ENCODE measurements around the gene GIT2. TPM values are rescaled to one million over a fixed set of nuclear protein-coding genes. Genes with fewer than 3 reads are reported as not detected.

GIT2 gene
- total RNA-seq, 1 experiment from 2014 or later, result 40.0 TPM

GRCh38 chr12:110035534-110036104 lies 39.5 kb upstream of the GIT2 start:
- no TSS peak for BruUV-seq (replicated peaks)
- H3K9me3 ChIP-seq (ENCODE audit: control insufficient read depth, insufficient read depth, low read depth, low read length), result no peaks in the 10 kb centered on the region
- H3K27me3 ChIP-seq (ENCODE audit: control insufficient read depth, insufficient read depth, low read length), result no peaks in the 10 kb centered on the region
- intact Hi-C loops (cut with micrococcal nuclease; ENCODE audit: unreplicated experiment) (no loop called here), in situ Hi-C loops (cut with HindIII; ENCODE audit: low pct_unique_long_range_greater_than_20kb, low sequenced_read_pairs) (no loop called here)
- H3K36me3 ChIP-seq (ENCODE audit: control insufficient read depth, insufficient read depth, low read length), result no peaks in the 10 kb centered on the region; the same call in 1 of the 2 replicates
- no peak for TF ChIP-seq CTCF (IDR thresholded peaks at IDR 0.05)
- TF ChIP-seq REST (IDR thresholded peaks at IDR 0.05; ENCODE audit: insufficient read depth in 1 of 2, low read depth in 2 of 2, low read length in 1 of 2), result no peak
- TF ChIP-seq TCF7L2 (IDR thresholded peaks at IDR 0.05; ENCODE audit: low read depth, low read length), result no peak
- no peak for TF ChIP-seq SIN3A (IDR thresholded peaks at IDR 0.05; ENCODE audit: borderline replicate concordance, insufficient read depth, low read depth, low read length)
- no peak for TF ChIP-seq POLR2AphosphoS5 (IDR thresholded peaks at IDR 0.05; ENCODE audit: low read depth, low read length)
- CTCF ChIA-PET, result no interaction called here
- ATAC-seq, result no peak
- no peak overlapping the region; the same call in 1 of the 2 replicates for H3K27ac ChIP-seq (ENCODE audit: low read length)
- DNase-seq (ENCODE audit: low read depth, low spot score), result no peak
- peaks cover 37% of the 10 kb centered on the region for H3K4me1 ChIP-seq (ENCODE audit: control insufficient read depth, insufficient read depth, low read length)
- POLR2A ChIA-PET, result no interaction called here
- no peak overlapping the region for H3K4me3 ChIP-seq (ENCODE audit: low read depth in 2 of 2, low read length in 2 of 2)

GRCh38 chr12:110033888-110034287 lies 37.7 kb upstream of the GIT2 start:
- Histone ChIP-seq H3K9me3 (ENCODE audit: control insufficient read depth, insufficient read depth, low read depth, low read length) (no peaks in the 10 kb centered on the region), H3K27me3 (ENCODE audit: control insufficient read depth, insufficient read depth, low read length) (no peaks in the 10 kb centered on the region), H3K4me3 (ENCODE audit: low read depth in 2 of 2, low read length in 2 of 2) (no peak overlapping the region), H3K4me1 (ENCODE audit: control insufficient read depth, insufficient read depth, low read length) (peaks cover 20% of the 10 kb centered on the region), H3K27ac (ENCODE audit: low read length) (no peak overlapping the region), H3K36me3 (ENCODE audit: control insufficient read depth, insufficient read depth, low read length) (no peaks in the 10 kb centered on the region; the same call in 1 of the 2 replicates)
- in situ Hi-C loops (cut with HindIII; ENCODE audit: low pct_unique_long_range_greater_than_20kb, low sequenced_read_pairs) (no loop called here), intact Hi-C loops (cut with micrococcal nuclease; ENCODE audit: unreplicated experiment) (no loop called here)
- ATAC-seq (no peak), DNase-seq (ENCODE audit: low read depth, low spot score) (no peak)
- BruUV-seq (replicated peaks), result no TSS peak
- ChIA-PET POLR2A (no interaction called here), CTCF (interaction anchor here (0.7 kb wide), 1 partner anchor 179 kb away, joined by 3 read pairs; no protein-coding TSS in a partner anchor)
- TF ChIP-seq REST (IDR thresholded peaks at IDR 0.05; ENCODE audit: insufficient read depth in 1 of 2, low read depth in 2 of 2, low read length in 1 of 2) (no peak), POLR2AphosphoS5 (IDR thresholded peaks at IDR 0.05; ENCODE audit: low read depth, low read length) (no peak), TCF7L2 (IDR thresholded peaks at IDR 0.05; ENCODE audit: low read depth, low read length) (no peak), SIN3A (IDR thresholded peaks at IDR 0.05; ENCODE audit: borderline replicate concordance, insufficient read depth, low read depth, low read length) (no peak), CTCF (IDR thresholded peaks at IDR 0.05) (no peak)

All from Panc1 (cell line).